Esophagus muscularis mucosa (tissue), 4 donors: ENCODE results near the gene RBSN. TPM values are rescaled to one million over a fixed set of nuclear protein-coding genes. Genes with fewer than 3 reads are reported as not detected.
A peak's percentile ranks its signal among the peaks of the same experiment; 100 is the strongest.

Experiments used
- DNase-seq: peaks from one replicate; pipeline ENCODE4 v3.0.0-alpha.2; 2017; ENCODE audit errors: extremely low spot score
- H3K27ac ChIP-seq, 4 donors: fragments of 200-600 bp; sonication (generic); replicated peaks in 1 of 4; 1 replicate in 3 of 4; 2 replicates in 1 of 4; pipeline ENCODE4 v1.5.1; 2016 to 2019; ENCODE audit warnings: mild to moderate bottlenecking in 1 of 4
- H3K27me3 ChIP-seq, 4 donors: fragments of 200-600 bp; sonication (generic); one replicate each; pipeline versions ENCODE4 v1.5.1 to v1.6.0; 2016 to 2019
- H3K36me3 ChIP-seq, 4 donors: fragments of 200-600 bp; sonication (generic); one replicate each; pipeline ENCODE4 v1.5.1; 2016 to 2019
- H3K4me1 ChIP-seq, 4 donors: fragments of 200-600 bp; sonication (generic); one replicate each; pipeline ENCODE4 v1.5.1; 2016 to 2019
- H3K4me3 ChIP-seq, 4 donors: fragments of 200-600 bp; sonication (generic); 1 replicate in 2 of 4; 2 replicates in 2 of 4; pipeline ENCODE4 v1.5.1; 2016 to 2019; ENCODE audit warnings: mild to moderate bottlenecking in 4 of 4, moderate library complexity in 1 of 4
- H3K9me3 ChIP-seq, 4 donors: fragments of 200-600 bp; sonication (generic); 1 replicate in 3 of 4; 2 replicates in 1 of 4; pipeline ENCODE4 v1.5.1; 2016 to 2019
- CTCF ChIP-seq, 3 experiments: fragments of 200-600 bp in 2 of 3; fragments of 450-650 bp in 1 of 3; sonication (generic) in 2 of 3; IDR thresholded peaks; one replicate each; pipeline ENCODE4 v1.5.1; 2017 to 2019; ENCODE audit warnings: antibody characterized with exemption in 3 of 3, mild to moderate bottlenecking in 2 of 3, moderate library complexity in 1 of 3
- EP300 ChIP-seq: sonication (generic); formaldehyde crosslinking; IDR thresholded peaks from one replicate; pipeline ENCODE4 v1.6.1; 2017; ENCODE audit warnings: antibody characterized with exemption
- POLR2A ChIP-seq: fragments of 450-650 bp; IDR thresholded peaks from one replicate; pipeline ENCODE4 v1.6.1; 2017; ENCODE audit warnings: antibody characterized with exemption, moderate library complexity, mild to moderate bottlenecking, low read depth
- POLR2AphosphoS5 ChIP-seq, 2 donors: sonication (generic); formaldehyde crosslinking; IDR thresholded peaks; one replicate each; pipeline ENCODE4 v1.6.1; 2017; ENCODE audit warnings: antibody characterized with exemption in 2 of 2
- WGBS: methylation state at CpG from one replicate; pipeline ENCODE4 v1.1.5; 2018; 5-methylcytosine and 5-hydroxymethylcytosine counted together
- intact Hi-C: fragments of 100-400 bp; cut with DNase I; formaldehyde crosslinking; loops from one replicate; pipeline ENCODE4 v1.15.1; 2023
- total RNA-seq, 4 donors: library from RNA; depleted of rRNA; stranded (reverse); fragments of >200 nt; gene quantifications; one replicate each; pipeline versions ENCODE4 v1.1.0 to v1.2.1, GENCODE V29; 2016

RBSN gene
- total RNA-seq, 4 donors from 2014 or later, result 31.6 to 45.7 (median 39.0) TPM

GRCh38 chr3:15064835-15065549 is 34.0 kb downstream of the RBSN start, which contains the start of gene MRPS25:
Gene MRPS25, minus strand, starts transcription at chr3:15065315. Its CDS starts 121 bp downstream, at chr3:15065194.
- DNase-seq, result peak; percentile 96
- Histone ChIP-seq H3K9me3 (no peaks in the 10 kb centered on the region), H3K4me3 (peak within 1 kb of the TSS; percentile 78 to 98 (median 90)), H3K4me1 (peaks cover 13 to 26% (median 22%) of the 10 kb centered on the region in 4 donors), H3K27ac (peak within 1 kb of the TSS; percentile 82 to 87 (median 85)), H3K36me3 (peaks cover 0 to under 1% (median 0%) of the 10 kb centered on the region in 4 donors), H3K27me3 (no peaks in the 10 kb centered on the region)
- no peak for TF ChIP-seq CTCF (IDR thresholded peaks at IDR 0.05)
- TF ChIP-seq EP300, result no peak
- TF ChIP-seq POLR2A, result peak; percentile 84
- peak; percentile 97 to 98 for TF ChIP-seq POLR2AphosphoS5 (IDR thresholded peaks at IDR 0.05)
- WGBS, result 0% methylated on average over 22 of the region's 69 CpGs
- intact Hi-C loops, result no loop called here

- 0% methylated on average over 22 of the region's 25 CpGs for WGBS
- H3K4me1 ChIP-seq, result peaks cover 13 to 26% (median 22%) of the 10 kb centered on the region in 4 donors
- TF ChIP-seq EP300, result no peak
- TF ChIP-seq POLR2AphosphoS5 (IDR thresholded peaks at IDR 0.05), result no peak
- no peak for TF ChIP-seq CTCF (IDR thresholded peaks at IDR 0.05)
- TF ChIP-seq POLR2A, result no peak
- intact Hi-C loops, result no loop called here
- H3K9me3 ChIP-seq, result no peaks in the 10 kb centered on the region
- peak overlapping the region; percentile 78 to 98 (median 90) for H3K4me3 ChIP-seq
- H3K27me3 ChIP-seq, result no peaks in the 10 kb centered on the region
- peaks cover 0 to 3% (median under 1%) of the 10 kb centered on the region in 4 donors for H3K36me3 ChIP-seq
- DNase-seq, result no peak
- H3K27ac ChIP-seq, result peak overlapping the region; percentile 82 to 87 (median 85)
Measured at GRCh38 chr3:15064299-15064834, 34.6 kb downstream of the RBSN start.

- peaks cover 13 to 26% (median 22%) of the 10 kb centered on the region in 4 donors for H3K4me1 ChIP-seq
- 85% methylated on average over 13 of the region's 13 CpGs for WGBS
- H3K36me3 ChIP-seq, result peaks cover 4 to 9% (median 7%) of the 10 kb centered on the region in 4 donors
- H3K4me3 ChIP-seq, result peak overlapping the region; percentile 78 to 98 (median 90)
- TF ChIP-seq CTCF (IDR thresholded peaks at IDR 0.05), result no peak
- peak overlapping the region in 2 of 4 donors; percentile 1 to 82 for H3K27ac ChIP-seq
- H3K27me3 ChIP-seq, result no peaks in the 10 kb centered on the region
- no peaks in the 10 kb centered on the region for H3K9me3 ChIP-seq
- no peak for DNase-seq
- intact Hi-C loops, result no loop called here
Measured at GRCh38 chr3:15063656-15064286, 35.2 kb downstream of the RBSN start.

- Histone ChIP-seq H3K27me3 (no peaks in the 10 kb centered on the region), H3K4me1 (peaks cover 13 to 26% (median 22%) of the 10 kb centered on the region in 4 donors), H3K9me3 (no peaks in the 10 kb centered on the region), H3K27ac (peak overlapping the region in 1 of 4 donors; percentile 1), H3K36me3 (peaks cover 9 to 14% (median 12%) of the 10 kb centered on the region in 4 donors), H3K4me3 (peak overlapping the region in 1 of 4 donors; percentile 92)
- TF ChIP-seq CTCF (IDR thresholded peaks at IDR 0.05) (no peak), POLR2A (no peak), POLR2AphosphoS5 (IDR thresholded peaks at IDR 0.05) (no peak), EP300 (no peak)
- DNase-seq, result no peak
- intact Hi-C loops, result no loop called here
- 93% methylated on average over 4 of the region's 4 CpGs for WGBS
Measured at GRCh38 chr3:15063238-15063637, 35.7 kb downstream of the RBSN start.
